ENCODE measurements around the gene METTL3. TPM values are rescaled to one million over a fixed set of nuclear protein-coding genes. Genes with fewer than 3 reads are reported as not detected.

The METTL3 gene
- total RNA-seq, 1 donor from 2014 or later: 87.8 TPM

DNA sequence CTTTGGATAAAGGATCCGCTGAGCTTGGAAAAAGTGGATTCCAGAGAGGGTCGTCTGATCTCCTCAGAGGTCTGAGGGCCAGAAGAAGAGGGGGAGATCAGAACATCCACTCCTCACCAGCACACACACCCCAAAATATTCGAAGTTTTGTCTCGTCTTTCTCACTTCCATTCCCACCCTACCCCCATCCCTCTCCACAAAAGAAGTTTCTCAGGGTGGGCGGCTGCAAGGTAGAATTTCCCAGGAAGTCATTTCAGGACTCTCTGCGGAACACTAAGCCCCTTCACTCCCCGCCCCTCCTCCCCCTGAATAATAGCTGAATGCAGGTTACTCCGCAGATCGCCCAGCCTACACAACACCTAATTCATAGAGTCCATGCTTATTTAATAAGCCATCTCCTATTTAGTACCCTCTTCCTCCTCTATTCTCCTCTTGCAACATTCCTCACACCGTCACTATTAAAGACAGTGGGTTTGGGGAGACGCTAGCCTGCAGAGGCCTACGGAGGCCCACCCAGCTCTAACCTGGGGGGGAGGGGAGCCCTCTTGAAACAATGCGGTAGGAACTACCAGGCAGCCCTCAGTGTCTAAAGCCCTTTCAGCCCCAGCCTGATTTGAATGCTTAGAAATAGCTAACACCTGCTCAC is 15.7 kb upstream of the METTL3 start:
- DNase-seq: no peak

GRCh38 chr14:21525962-21526671 is 15.0 kb upstream of the METTL3 start, which contains the start of gene SALL2:
SALL2 (minus strand) TSS chr14:21526346; CDS start chr14:21526127, 219 bp downstream.
- peak; percentile 74 for DNase-seq

DNA sequence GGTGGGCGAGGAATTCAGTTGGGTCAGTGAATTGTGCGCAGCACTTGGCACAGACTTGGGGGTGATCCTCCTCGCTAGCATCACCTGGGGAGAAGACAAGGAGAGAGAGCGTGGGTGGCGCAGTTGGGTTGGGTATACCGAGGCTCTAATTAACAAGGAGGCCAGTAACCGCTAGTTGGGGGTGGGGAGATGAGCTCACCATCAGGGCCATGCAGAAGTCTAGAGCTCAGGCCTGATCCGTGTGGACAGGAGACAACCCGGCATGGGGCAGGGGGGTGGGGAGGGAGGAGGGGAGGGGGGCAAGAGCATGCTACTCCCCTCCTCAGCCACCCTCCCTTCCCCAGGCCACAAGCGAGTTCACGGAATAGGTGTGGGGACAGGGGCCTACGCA is 14.4 kb upstream of the METTL3 start:
- no peak for DNase-seq

- no peak for DNase-seq
Measured at GRCh38 chr14:21524575-21525490, 13.7 kb upstream of the METTL3 start.

DNA sequence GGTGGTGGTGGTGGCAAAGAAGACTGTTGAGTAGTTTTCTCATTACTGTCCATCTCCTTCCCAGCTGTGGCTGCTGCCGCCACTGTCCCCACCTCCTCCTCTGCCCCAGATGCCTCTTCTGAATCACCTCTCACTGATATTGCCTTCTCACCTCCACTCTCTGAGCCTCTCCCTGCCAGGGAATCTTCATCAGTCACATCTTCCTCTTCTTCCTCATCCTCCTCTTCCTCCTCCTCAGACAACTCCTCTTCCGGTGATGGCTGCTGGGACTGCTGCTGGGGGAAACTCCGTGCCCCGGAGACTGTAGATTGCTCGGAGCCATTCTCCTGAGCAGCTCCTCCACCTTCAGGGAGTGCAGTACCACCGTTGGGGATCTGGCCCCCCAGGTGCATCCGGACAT is 12.1 kb upstream of the METTL3 start:
- DNase-seq: no peak

DNA sequence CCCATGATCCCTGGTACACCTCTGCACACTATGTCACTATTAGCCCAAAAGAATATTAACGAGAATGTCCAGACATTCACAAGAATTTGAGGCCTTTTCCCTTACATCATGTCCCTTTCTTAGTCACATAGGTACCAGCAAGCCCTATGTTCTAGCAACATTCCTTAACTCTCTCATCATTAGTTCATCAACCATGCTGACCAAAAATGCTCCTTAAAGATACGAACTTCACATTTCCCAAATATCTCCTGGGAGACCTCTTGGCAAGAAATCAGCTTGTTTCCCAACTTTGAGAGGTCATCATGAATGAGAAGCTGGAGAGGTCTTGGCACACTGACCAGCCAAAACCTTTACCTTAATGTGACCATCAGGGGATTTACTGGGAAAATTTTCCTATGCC is 10.4 kb upstream of the METTL3 start:
- DNase-seq: no peak

GRCh38 chr14:21520767-21521166 is 9.6 kb upstream of the METTL3 start:
- no peak for DNase-seq

- no peak for DNase-seq
Measured at GRCh38 chr14:21518725-21519124, 7.6 kb upstream of the METTL3 start.

DNA sequence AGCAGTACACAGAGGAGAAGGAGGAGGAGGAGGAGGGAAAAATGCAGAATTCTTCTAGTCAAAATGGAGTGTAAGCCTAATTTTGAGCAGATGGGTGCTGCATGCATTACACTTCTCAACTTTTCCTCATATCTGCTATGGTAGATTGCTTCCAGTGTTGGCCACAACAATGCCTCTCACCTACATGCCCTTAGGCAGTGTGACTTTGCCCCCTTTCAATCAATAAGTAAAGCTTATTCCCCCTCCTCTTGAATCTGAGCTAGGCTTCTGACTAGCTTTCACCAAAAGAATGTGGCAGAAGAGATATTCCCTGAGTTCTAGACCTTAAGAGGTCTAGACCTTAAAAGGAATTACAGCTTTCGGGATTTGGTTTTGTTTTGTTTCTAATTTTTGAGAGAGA is 3.2 kb upstream of the METTL3 start:
- DNase-seq: no peak

- DNase-seq: no peak
Measured at GRCh38 chr14:21509432-21510143, 1.6 kb downstream of the METTL3 start.

DNA sequence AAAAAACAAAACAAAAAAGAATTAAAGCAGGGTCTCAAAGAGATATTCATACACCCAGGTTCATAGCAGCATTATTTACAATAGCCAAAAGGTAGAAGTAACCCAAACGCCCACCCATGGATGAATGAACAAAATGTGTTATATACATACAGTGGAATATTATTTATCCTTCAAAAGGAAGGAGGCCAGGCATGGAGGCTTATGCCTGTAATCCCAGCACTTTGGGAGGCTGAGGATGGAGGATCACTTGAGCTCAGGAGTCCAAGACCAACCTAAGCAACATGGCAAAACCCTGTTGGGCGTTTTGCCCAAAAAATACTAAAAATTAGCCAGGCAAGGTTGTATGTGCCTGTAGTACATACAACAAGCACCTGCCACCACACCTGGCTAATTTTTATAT is 4.6 kb downstream of the METTL3 start:
- no peak for DNase-seq

DNA sequence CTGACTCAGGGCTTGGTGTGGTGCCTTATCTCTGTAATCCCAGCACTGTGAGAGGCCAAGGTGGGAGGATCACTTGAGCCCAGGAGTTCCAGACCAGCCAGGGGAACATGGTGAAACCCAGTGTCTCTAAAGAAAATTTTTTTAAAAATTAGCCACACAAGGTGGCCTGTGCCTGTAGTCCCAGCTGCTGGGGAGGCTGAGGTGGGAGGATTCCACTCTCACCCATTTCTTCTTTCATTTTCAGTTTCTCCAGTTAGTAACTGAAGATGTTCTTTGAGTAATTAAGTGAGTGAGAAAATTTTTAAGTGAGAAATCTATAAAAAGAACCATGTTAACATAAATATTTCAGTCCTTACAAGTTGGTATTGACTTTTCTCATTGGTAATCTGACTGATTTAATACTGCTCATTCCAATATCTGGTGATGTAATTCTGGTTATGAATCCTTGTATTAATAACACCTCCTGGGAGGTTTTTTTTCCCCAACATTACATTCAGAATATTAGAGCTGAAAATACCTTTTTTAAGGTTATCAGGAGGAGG is 6.1 kb downstream of the METTL3 start:
- no peak for DNase-seq

- no peak for DNase-seq
Measured at GRCh38 chr14:21503376-21503775, 7.8 kb downstream of the METTL3 start.

GRCh38 chr14:21501568-21501967 is 9.6 kb downstream of the METTL3 start:
- DNase-seq: no peak

- no peak for DNase-seq
Measured at GRCh38 chr14:21498540-21499526, 12.3 kb downstream of the METTL3 start.

GRCh38 chr14:21496453-21496852 is 14.7 kb downstream of the METTL3 start:
- DNase-seq: no peak

DNA sequence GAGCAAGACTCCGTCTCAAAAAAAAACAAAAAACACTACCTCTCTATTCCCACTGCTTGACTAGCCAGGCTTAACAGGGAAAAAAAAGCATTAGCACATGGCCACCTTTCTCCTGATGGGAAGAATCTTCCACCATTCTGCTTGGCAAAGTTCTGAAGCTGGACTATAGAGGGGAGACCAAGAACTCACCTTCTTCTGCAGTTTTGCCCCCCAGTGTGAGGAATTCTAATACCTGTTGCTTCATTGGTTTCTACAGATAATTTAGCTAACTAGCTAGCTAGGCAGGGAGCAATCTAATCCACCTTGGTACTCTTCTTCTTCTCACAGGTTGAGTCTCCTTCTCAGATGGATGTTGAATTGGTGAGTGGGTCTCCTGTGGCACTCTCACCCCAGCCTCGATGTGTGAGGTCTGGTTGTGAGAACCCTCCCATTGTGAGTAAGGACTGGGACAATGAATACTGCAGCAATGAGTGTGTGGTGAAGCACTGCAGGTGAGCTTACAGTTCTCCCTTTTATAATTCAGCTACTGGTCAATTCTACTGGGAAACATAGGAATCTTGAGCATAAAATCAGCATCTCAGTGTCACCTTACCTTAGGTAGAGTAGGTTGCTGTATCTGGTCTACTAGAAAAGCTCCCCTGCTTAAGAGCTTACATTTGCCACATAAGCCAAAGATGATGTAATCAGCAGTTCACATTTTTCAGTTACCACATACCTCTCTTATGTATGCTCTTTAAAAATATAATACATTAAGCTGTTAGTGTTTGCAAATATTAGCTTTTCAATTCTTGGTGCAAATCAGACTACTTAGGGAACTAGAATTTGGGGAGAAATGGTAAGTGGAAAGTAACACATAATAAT is 16.0 kb downstream of the METTL3 start:
- no peak for DNase-seq

DNA sequence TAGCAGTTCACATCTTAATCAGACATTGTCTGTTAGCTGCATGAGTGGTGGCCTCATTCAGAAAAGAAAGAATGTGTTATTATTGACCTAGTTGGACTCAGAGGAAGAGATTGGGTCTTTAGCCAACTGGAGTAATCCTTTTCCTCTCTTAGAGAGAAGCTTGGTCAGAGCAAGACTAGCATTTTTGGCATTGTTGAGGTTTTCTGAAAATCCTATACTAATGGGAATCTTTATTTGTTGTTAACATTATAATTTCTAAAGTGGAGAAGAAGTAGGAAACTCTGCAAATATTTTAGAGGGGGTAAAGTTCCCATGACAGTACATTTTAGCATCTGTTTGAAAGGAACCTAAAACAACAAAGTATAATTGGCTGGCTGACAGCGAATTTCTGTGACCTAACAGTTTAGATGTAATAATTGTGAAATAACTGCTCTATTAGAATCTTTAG is 24.5 kb downstream of the METTL3 start:
- DNase-seq: no peak

DNA sequence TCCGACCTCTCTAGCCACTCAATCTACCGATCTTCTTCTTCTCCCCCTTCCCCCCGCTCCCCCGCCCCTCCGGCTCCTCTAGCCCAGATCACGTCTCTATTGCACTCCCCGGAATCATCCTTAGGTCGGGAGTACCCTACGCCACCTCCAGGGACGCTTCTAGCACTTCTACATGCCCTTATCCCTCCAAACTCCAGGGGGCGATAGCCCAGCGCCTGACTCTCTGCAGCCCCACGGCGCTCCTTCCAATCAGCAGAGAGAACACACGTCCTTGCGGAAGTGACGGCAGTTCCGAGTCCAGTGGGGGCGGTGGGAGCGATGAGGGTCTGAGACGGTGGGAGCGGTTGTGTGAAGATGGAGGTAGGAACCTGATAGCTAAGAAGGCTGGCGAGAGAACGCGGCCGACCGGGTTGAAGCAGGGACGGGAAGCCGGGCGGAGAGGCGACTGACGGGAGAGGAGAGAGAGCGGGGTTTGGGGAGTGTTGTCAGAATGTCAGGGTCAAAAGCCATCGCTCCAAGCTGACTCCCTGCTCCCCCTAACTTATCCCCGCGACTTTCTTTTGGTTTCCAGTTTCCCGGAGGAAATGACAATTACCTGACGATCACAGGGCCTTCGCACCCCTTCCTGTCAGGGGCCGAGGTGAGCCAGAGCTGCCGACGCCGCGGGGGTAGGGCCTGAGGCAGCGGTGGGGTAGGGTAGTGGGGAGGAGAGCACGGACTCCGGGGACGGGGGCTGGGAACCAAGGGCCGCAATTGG is 34.0 kb downstream of the METTL3 start, which contains the start of the genes RAB2B and TOX4:
TSS of gene RAB2B (minus strand) at position 35 of the 757 bp plus-strand sequence. CDS start 87 bp downstream, outside the sequence.
TSS of gene TOX4 (plus strand) at position 271 of the 757 bp plus-strand sequence. CDS start at position 355, 84 bp downstream.
- DNase-seq: peak; percentile 98

Data from occipital lobe (tissue), 2 donors.